A673 (cell line): ENCODE measurements around the gene LINC00632. TPM values are rescaled to one million over a fixed set of nuclear protein-coding genes. Genes with fewer than 3 reads are reported as not detected.

Experiments
- Bru-seq: library from RNA; stranded (reverse); fragments of 400-500 nt; gene quantifications from one replicate; lab custom pipeline; 2021; lab: Mats Ljungman, UMichigan
- BruChase-seq, 2 experiments: library from RNA; stranded (reverse); fragments of 400-500 nt; gene quantifications; one replicate each; lab custom pipeline; 2021; lab: Mats Ljungman, UMichigan
- BruUV-seq: library from RNA; stranded (reverse); fragments of 400-500 nt; replicated peaks from 2 replicates; lab custom pipeline; 2021; lab: Mats Ljungman, UMichigan
- CTCF ChIA-PET: fragments of 300-600 bp; sonication (Branson Sonifier 250); formaldehyde crosslinking; loops from one replicate; lab custom pipeline; 2022; ENCODE audit warnings: antibody characterized with exemption; lab: Charles Lee
- POLR2A ChIA-PET: fragments of 300-600 bp; sonication (Branson Sonifier 250); formaldehyde crosslinking; loops from one replicate; lab custom pipeline; 2022; ENCODE audit warnings: antibody characterized with exemption; ENCODE audit not compliant: low non-redundant PET; lab: Charles Lee
- DNase-seq: peaks from one replicate; pipeline ENCODE4 v3.0.0-alpha.2; 2015; ENCODE audit warnings: low spot score
- H3K27ac ChIP-seq: fragments of 200-600 bp; sonication (generic); 2 replicates; pipeline ENCODE4 v1.5.1; 2016; ENCODE audit warnings: mixed run types, low read depth, mild to moderate bottlenecking, mixed read lengths, antibody characterized with exemption, low read length; ENCODE audit not compliant: poor library complexity, severe bottlenecking
- H3K27me3 ChIP-seq: fragments of 200-600 bp; sonication (generic); replicated peaks from 2 replicates; pipeline ENCODE4 v1.6.1; 2017; ENCODE audit warnings: mixed run types, low read depth, mild to moderate bottlenecking, mixed read lengths, antibody characterized with exemption, low read length; ENCODE audit not compliant: insufficient read depth, poor library complexity
- H3K36me3 ChIP-seq: fragments of 200-600 bp; sonication (generic); 2 replicates; pipeline ENCODE4 v1.6.1; 2016; ENCODE audit warnings: mixed run types, mild to moderate bottlenecking, mixed read lengths, antibody characterized with exemption, low read length; ENCODE audit not compliant: insufficient read depth, poor library complexity, severe bottlenecking
- H3K4me1 ChIP-seq: fragments of 200-600 bp; sonication (generic); 2 replicates; pipeline ENCODE4 v1.6.1; 2017; ENCODE audit warnings: mixed run types, mild to moderate bottlenecking, mixed read lengths, antibody characterized with exemption, low read length; ENCODE audit not compliant: insufficient read depth, poor library complexity, severe bottlenecking
- H3K4me3 ChIP-seq: fragments of 200-600 bp; sonication (generic); 2 replicates; pipeline ENCODE4 v1.5.1; 2016; ENCODE audit warnings: low read depth, mixed run types, mild to moderate bottlenecking, mixed read lengths, low read length; ENCODE audit not compliant: poor library complexity, severe bottlenecking
- H3K9me3 ChIP-seq: fragments of 200-600 bp; sonication (generic); 2 replicates; pipeline ENCODE4 v1.6.1; 2016; ENCODE audit warnings: mixed run types, low read depth, mild to moderate bottlenecking, mixed read lengths, antibody characterized with exemption, low read length; ENCODE audit not compliant: poor library complexity, severe bottlenecking
- EZH2 ChIP-seq: fragments of 200-600 bp; sonication (generic); IDR thresholded peaks from 2 replicates; pipeline ENCODE4 v1.6.1; 2017; ENCODE audit warnings: borderline replicate concordance, low read depth, mild to moderate bottlenecking, mixed read lengths, antibody characterized with exemption, low read length; ENCODE audit not compliant: poor library complexity, severe bottlenecking
- intact Hi-C: fragments of 100-400 bp; cut with micrococcal nuclease; formaldehyde crosslinking; loops from one replicate; pipeline ENCODE4 v1.10.0; 2022; ENCODE audit not compliant: unreplicated experiment
- long read RNA-seq: library from polyadenylated mRNA; stranded (forward); transcript quantifications from one replicate; pipeline ENCODE4 v2.0.0, GENCODE V29; 2022
- total RNA-seq: library from RNA; stranded (reverse); gene quantifications from 2 replicates; pipeline ENCODE4 v1.2.3, GENCODE V29; 2021
- TF ChIP-seq, protein P1 (sequence below): fragments of 300-800, 200-600 bp; sonication (generic); conservative IDR thresholded peaks from 2 replicates; pipeline ENCODE4 v1.5.1; 2017; ENCODE audit warnings: low read depth, mild to moderate bottlenecking, antibody characterized with exemption, low read length, moderate library complexity, mixed read lengths

LINC00632 gene
- total RNA-seq: 4.2 and 7.5 TPM in 2 replicates
- Bru-seq, nascent RNA: percentile 33 among the genes with signal in this experiment
- percentile 34 among the genes with signal in this experiment for BruChase-seq, experiment 1, labeled RNA remaining after a 2-hour chase
- percentile 42 among the genes with signal in this experiment for BruChase-seq, experiment 2, labeled RNA remaining after a 6-hour chase
- long read RNA-seq: 0 reads

GRCh38 chrX:140709421-140709846, at the start of gene LINC00632:
Gene LINC00632 (plus strand): TSS chrX:140709759.
- peaks cover 3% of the 10 kb centered on the region for H3K4me1 ChIP-seq
- no peak within 1 kb of the TSS for H3K27ac ChIP-seq
- no peak for TF ChIP-seq EZH2
- TF ChIP-seq, protein P1, sequence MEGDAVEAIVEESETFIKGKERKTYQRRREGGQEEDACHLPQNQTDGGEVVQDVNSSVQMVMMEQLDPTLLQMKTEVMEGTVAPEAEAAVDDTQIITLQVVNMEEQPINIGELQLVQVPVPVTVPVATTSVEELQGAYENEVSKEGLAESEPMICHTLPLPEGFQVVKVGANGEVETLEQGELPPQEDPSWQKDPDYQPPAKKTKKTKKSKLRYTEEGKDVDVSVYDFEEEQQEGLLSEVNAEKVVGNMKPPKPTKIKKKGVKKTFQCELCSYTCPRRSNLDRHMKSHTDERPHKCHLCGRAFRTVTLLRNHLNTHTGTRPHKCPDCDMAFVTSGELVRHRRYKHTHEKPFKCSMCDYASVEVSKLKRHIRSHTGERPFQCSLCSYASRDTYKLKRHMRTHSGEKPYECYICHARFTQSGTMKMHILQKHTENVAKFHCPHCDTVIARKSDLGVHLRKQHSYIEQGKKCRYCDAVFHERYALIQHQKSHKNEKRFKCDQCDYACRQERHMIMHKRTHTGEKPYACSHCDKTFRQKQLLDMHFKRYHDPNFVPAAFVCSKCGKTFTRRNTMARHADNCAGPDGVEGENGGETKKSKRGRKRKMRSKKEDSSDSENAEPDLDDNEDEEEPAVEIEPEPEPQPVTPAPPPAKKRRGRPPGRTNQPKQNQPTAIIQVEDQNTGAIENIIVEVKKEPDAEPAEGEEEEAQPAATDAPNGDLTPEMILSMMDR: no peak
- no peaks in the 10 kb centered on the region for H3K9me3 ChIP-seq
- intact Hi-C loops: no loop called here
- ChIA-PET POLR2A (no interaction called here), CTCF (no interaction called here)
- peak within 1 kb of the TSS; percentile 32 for H3K4me3 ChIP-seq
- no TSS peak for BruUV-seq
- H3K36me3 ChIP-seq: no peaks in the 10 kb centered on the region
- no peak for DNase-seq
- H3K27me3 ChIP-seq: peaks cover 3% of the 10 kb centered on the region

DNA sequence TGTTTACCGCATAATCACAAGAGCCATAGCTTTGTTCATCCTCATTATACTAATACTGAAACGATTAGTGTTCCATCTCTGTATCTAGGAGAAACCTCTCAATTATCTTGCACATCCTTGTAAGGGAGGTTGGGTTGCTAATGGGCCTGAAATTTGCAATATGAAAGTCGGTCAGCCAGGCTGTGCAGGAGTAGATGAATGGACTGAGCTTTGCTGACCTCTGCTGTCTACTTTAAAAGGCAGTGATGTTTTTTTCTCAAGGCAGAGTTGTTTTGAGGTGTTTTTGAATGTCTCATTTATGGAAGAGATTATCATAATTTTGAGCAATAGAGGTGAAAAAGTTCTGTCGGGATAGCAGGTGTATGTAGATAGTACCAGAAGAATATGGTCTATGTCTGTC, 47.9 kb upstream of the LINC00632 start:
- CTCF ChIA-PET: no interaction called here
- no peak for DNase-seq
- POLR2A ChIA-PET: no interaction called here
- Histone ChIP-seq H3K36me3 (no peaks in the 10 kb centered on the region), H3K4me3 (no peak overlapping the region), H3K4me1 (no peaks in the 10 kb centered on the region), H3K27me3 (peaks cover 4% of the 10 kb centered on the region), H3K9me3 (no peaks in the 10 kb centered on the region), H3K27ac (no peak overlapping the region)
- BruUV-seq: no TSS peak
- intact Hi-C loops: loop anchor here (2.0 to 5.0 kb wide), 2 partner anchors 89 to 605 kb away; no protein-coding TSS in a partner anchor
- no peak for TF ChIP-seq EZH2
- TF ChIP-seq, protein P1: 0 out of 2 replicates have a peak, but pooled peaks have one; percentile 30

- CTCF ChIA-PET: interaction anchor here (0.6 to 1.6 kb wide), 4 partner anchors 278 to 630 kb away, joined by 4 to 6 read pairs (median 6); no protein-coding TSS in a partner anchor
- POLR2A ChIA-PET: interaction anchor here (0.6 kb wide), 1 partner anchor 732 kb away, joined by 3 read pairs; the partner anchor contains the start of gene ATP11C
- peak; percentile 37 for DNase-seq
- Histone ChIP-seq H3K4me3 (no peak overlapping the region), H3K27me3 (no peaks in the 10 kb centered on the region), H3K4me1 (no peaks in the 10 kb centered on the region), H3K9me3 (no peaks in the 10 kb centered on the region), H3K27ac (no peak overlapping the region), H3K36me3 (no peaks in the 10 kb centered on the region)
- no peak for TF ChIP-seq EZH2
- TF ChIP-seq, protein P1: peak; percentile 48
- intact Hi-C loops: loop anchor here (5.0 kb wide), 1 partner anchor 93 kb away; no protein-coding TSS in a partner anchor
- BruUV-seq: no TSS peak
Observed at GRCh38 chrX:140664939-140665338, 44.6 kb upstream of the LINC00632 start.
